GM12865 (cell line): Measurements from ENCODE around the gene ZAP70.

Source experiments
- DNase-seq: peaks from one replicate; pipeline ENCODE4 v3.0.0; 2010; ENCODE audit warnings: low read depth
- H3K4me3 ChIP-seq: 2 replicates; pipeline ENCODE4 v1.5.1; 2011; ENCODE audit warnings: mild to moderate bottlenecking, low read depth, low read length, control low read depth
- TF ChIP-seq, protein P1 (sequence below): IDR thresholded peaks from 2 replicates; pipeline ENCODE4 v1.5.1; 2011; ENCODE audit warnings: low read length, control low read depth, low read depth, inconsistent platforms; ENCODE audit not compliant: insufficient read depth; ENCODE audit errors: missing control alignments

The ZAP70 gene

DNA sequence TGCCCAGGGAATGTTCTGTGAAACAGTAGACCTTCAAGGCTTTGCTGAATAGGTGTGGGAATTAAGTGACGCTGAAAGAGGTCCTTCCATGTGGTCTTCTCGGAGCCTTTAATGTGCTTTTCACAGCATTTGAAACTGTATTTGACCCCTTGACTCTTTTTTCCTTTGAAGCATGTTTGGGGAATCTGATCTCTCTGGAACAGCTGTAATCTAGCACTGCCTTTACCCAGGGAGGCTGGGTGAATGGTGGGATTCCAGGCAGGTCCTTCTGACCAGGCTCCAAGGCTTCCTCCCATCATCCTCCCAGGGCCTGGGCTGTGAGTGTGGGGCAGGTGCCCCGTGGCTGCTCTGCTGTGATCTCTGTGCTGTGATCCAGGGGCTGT is 4.2 kb downstream of the ZAP70 start:
- H3K4me3 ChIP-seq = no peak overlapping the region
- TF ChIP-seq, protein P1, sequence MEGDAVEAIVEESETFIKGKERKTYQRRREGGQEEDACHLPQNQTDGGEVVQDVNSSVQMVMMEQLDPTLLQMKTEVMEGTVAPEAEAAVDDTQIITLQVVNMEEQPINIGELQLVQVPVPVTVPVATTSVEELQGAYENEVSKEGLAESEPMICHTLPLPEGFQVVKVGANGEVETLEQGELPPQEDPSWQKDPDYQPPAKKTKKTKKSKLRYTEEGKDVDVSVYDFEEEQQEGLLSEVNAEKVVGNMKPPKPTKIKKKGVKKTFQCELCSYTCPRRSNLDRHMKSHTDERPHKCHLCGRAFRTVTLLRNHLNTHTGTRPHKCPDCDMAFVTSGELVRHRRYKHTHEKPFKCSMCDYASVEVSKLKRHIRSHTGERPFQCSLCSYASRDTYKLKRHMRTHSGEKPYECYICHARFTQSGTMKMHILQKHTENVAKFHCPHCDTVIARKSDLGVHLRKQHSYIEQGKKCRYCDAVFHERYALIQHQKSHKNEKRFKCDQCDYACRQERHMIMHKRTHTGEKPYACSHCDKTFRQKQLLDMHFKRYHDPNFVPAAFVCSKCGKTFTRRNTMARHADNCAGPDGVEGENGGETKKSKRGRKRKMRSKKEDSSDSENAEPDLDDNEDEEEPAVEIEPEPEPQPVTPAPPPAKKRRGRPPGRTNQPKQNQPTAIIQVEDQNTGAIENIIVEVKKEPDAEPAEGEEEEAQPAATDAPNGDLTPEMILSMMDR = no peak
- DNase-seq = no peak

DNA sequence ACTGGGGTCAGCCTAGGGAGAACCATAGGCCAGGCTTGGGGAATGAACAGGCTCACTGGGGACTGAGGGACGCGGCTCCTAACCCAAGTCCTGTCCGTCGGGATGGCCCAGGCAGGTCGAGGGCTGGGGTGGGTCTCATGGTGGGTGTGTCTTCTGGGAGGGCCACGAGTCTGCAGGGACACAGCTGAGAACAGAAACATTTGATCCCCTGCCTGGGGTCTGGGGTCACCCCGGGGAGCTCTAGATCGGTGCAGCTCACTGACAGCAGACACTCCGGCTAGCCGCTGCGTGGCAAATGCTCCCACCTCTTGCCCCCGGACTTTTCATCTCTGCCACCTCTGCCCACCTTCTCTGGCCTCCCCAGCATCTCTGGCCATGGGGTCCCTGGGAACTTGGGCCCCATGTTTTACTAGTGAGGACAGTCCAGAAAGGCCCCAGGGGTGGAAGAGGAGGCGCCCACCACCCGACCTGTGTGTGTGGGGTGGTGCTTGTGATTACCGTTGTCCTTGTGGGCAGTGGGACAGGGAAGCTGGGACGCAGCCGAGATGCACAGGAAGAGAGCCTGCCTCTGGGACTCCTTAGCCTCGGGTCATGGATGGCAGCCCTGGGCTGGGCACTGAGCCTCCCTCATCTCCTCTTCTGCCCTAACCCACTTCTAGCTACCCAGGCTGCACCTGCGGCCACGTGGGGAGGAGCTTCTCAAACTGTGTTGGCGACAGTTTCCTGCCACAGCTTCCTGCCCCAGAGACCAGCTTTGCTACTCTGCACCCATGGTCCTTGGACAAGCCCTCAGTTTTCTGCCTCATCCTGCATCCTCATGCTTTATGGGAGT is 4.9 kb downstream of the ZAP70 start:
- TF ChIP-seq, protein P1 = no peak
- DNase-seq = peak; percentile 60
- H3K4me3 ChIP-seq = no peak overlapping the region

DNA sequence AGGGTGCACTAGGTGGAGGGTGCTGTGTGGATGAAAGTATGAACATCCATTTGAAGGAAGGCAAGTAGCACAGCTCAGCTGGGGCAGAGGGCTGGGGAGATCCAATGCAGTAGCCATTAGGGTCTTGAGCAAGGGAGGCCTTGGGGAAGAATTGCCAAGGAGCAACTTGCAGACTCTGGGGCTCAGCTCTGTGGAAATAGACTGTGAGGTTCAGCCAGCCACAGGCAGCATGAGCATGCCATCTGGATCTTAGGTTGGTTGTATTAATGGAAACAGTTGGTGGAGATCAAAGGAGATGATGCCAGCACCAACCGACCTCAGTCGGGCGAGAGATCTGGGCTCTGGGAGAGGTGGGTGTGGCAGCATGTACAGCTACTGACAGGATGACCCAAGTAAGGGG is 5.6 kb downstream of the ZAP70 start:
- no peak for DNase-seq
- TF ChIP-seq, protein P1 = no peak

DNA sequence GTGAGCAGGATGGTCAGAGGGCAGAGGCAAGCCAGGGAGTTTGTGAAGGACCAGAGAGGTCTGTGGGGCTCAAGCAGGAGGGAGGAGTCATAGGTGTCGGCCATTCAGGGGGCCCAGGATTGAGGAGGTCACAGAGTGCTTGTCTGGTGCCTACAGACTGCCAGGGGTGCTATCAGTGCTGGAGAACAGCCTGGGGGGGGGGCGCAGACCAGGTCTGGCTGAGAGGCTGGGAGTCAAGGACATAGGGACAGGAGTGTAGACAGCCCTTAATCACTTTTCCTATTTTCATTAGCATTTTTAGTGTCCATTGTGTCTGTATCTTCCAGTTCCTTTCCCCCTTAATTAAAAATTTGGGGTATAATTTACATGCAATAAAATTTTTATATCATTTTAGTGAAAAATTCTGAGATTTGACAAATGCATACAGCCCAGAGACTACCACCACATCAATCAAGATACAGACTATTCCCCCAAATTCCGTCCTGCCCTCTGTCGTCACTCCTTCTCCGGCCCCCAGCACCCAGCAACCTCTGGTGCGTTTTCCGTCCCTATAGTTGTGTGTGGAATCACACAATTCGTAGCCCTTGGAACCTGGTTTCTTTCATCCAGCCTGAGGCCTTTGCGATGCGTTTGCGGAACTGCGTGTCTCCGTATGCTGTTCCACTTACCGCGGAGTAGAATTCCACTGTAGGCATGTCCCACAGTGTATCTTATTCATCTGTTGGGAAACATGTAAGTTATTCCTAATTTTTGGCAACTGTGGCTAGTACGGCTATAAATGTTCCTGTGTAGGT is 6.2 kb downstream of the ZAP70 start:
- H3K4me3 ChIP-seq = no peak overlapping the region
- TF ChIP-seq, protein P1 = no peak
- DNase-seq = no peak

More for the DNA sequence above, 5.6 kb downstream of the ZAP70 start:
- H3K4me3 ChIP-seq = no peak overlapping the region

DNA sequence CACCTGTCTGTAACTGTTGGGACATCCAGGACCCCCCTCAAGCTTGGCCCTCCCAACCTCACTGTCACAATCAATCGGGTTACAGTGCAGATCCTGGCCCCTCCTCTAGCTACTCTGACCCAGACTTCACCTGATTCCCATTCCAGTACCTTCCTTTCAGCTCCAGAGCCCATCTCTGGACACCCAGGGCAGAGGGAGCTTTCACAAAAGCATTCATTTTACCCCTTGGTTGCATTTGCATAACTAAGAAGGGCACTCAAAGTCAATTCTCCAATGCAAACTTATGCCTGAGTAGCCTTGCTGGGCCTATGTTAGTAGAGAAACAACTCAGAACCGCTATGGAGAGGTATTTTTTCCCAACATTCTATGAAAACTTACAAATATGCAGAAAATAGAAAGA is 7.4 kb downstream of the ZAP70 start:
- TF ChIP-seq, protein P1 = no peak
- H3K4me3 ChIP-seq = no peak overlapping the region
- no peak for DNase-seq

DNA sequence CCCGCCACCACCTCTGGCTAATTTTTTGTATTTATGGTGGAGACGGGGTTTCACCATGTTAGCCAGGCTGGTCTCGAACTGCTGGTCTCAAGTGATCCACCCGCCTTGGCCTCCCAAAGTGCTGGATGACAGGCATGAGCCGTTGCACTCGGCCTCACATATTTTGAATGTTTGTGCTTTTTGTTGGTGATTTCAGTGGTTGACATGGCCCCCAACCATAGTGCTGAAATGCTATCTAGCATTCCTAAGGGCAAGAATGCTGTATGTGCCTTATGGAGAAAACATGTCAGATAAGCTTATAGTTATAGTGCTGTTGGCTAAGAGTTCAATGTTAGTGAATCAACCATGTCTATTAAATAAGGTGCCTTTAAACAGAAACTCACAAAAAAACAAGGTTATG is 8.9 kb downstream of the ZAP70 start:
- TF ChIP-seq, protein P1 = no peak
- no peak for DNase-seq
- H3K4me3 ChIP-seq = no peak overlapping the region
